Spleen (tissue), 7 donors: ENCODE results near the gene EPB41L4A.

Experiments used
- POLR2AphosphoS5 ChIP-seq, 3 donors: sonication (generic); formaldehyde crosslinking; IDR thresholded peaks; one replicate each; pipeline ENCODE4 v1.5.1; 2017; ENCODE audit warnings: antibody characterized with exemption in 3 of 3
- TF ChIP-seq, protein P1 (sequence below), 11 experiments: fragments of 200-600 bp in 7 of 11; fragments of 450-650 bp in 4 of 11; sonication (generic) in 4 of 11; IDR thresholded peaks in 8 of 11; conservative IDR thresholded peaks in 3 of 11; 1 replicate in 7 of 11; 2 replicates in 4 of 11; pipeline versions ENCODE4 v1.4.0 to v1.8.0; 2016 to 2021; ENCODE audit warnings: antibody characterized with exemption in 11 of 11, inconsistent platforms in 4 of 11, mild to moderate bottlenecking in 1 of 11
- donor health status: DM: no; HTN: no; CAD: no; lungs with moderate emphysema.
- donor health status: DM: no; HTN: no; CAD: no.
- donor health status: DM: no; HTN: no; CAD: no.

DNA sequence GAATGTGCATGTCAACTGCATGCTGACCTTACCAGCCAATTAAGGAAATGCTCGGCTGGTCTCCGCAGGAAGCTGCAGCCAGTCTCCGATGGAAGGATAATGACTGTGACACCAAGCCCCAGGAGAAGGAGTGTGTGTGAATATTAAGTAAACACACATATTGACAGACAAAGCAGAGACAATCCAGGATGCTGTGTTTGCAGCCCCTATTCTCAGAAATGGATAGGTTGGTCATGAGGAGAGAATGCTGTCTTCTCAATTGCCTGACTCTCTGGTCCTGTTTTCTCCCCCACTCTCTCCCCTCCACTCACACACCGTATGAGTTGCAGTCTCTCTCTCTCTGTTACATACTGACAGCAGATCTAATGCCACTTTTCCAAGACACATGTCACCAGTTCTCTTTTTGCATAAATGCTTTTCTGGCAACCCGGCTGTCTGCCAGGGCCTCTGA lies 85.7 kb downstream of the EPB41L4A start:
- TF ChIP-seq, protein P1, sequence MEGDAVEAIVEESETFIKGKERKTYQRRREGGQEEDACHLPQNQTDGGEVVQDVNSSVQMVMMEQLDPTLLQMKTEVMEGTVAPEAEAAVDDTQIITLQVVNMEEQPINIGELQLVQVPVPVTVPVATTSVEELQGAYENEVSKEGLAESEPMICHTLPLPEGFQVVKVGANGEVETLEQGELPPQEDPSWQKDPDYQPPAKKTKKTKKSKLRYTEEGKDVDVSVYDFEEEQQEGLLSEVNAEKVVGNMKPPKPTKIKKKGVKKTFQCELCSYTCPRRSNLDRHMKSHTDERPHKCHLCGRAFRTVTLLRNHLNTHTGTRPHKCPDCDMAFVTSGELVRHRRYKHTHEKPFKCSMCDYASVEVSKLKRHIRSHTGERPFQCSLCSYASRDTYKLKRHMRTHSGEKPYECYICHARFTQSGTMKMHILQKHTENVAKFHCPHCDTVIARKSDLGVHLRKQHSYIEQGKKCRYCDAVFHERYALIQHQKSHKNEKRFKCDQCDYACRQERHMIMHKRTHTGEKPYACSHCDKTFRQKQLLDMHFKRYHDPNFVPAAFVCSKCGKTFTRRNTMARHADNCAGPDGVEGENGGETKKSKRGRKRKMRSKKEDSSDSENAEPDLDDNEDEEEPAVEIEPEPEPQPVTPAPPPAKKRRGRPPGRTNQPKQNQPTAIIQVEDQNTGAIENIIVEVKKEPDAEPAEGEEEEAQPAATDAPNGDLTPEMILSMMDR (IDR thresholded peaks at IDR 0.05 in 8 of 11, conservative IDR thresholded peaks at IDR 0.05 in 3 of 11): no peak
- no peak for TF ChIP-seq POLR2AphosphoS5 (IDR thresholded peaks at IDR 0.05)
